ENCODE results near the gene NOL4L.

DNA sequence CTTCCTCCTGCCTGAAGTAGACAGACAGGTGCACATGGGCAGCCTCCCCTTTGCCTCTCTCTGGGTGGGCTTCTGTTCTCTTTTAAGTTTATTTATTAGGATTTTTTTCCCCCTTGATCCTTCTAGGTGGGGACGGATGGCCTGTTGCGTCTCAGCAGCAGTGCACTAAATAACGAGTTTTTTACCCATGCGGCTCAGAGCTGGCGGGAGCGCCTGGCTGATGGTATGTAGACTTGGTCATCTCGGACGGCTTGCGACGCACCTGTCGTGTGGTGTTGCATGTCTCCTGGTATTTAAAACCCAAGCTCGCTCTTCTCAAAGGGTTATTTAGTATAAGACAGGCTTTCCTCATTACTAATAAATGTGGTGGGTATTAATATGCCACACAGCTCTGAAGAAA lies 153.7 kb downstream of the NOL4L start:
- TF ChIP-seq POLR2AphosphoS5 (IDR thresholded peaks at IDR 0.05) (no peak), EP300 (IDR thresholded peaks at IDR 0.05) (no peak)
- TF ChIP-seq, protein P1, sequence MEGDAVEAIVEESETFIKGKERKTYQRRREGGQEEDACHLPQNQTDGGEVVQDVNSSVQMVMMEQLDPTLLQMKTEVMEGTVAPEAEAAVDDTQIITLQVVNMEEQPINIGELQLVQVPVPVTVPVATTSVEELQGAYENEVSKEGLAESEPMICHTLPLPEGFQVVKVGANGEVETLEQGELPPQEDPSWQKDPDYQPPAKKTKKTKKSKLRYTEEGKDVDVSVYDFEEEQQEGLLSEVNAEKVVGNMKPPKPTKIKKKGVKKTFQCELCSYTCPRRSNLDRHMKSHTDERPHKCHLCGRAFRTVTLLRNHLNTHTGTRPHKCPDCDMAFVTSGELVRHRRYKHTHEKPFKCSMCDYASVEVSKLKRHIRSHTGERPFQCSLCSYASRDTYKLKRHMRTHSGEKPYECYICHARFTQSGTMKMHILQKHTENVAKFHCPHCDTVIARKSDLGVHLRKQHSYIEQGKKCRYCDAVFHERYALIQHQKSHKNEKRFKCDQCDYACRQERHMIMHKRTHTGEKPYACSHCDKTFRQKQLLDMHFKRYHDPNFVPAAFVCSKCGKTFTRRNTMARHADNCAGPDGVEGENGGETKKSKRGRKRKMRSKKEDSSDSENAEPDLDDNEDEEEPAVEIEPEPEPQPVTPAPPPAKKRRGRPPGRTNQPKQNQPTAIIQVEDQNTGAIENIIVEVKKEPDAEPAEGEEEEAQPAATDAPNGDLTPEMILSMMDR (IDR thresholded peaks at IDR 0.05) = no peak

Measured in suprapubic skin (tissue), 4 donors.